ENCODE measurements around the gene WIZ. TPM values are rescaled to one million over a fixed set of nuclear protein-coding genes. Genes with fewer than 3 reads are reported as not detected.

Gene WIZ
- total and polyA plus RNA-seq, 2 of the 8 experiments (the other 6 are each of a cell fraction or from before 2014, with no cell fraction given), result 12.5 to 33.2 TPM

GRCh38 chr19:15372470-15372869 is 77.3 kb downstream of the WIZ start (continued):
- TF ChIP-seq E2F6 (IDR thresholded peaks at IDR 0.05) (no peak), CHD2 (IDR thresholded peaks at IDR 0.05; ENCODE audit: low read length) (no peak), MAX (IDR thresholded peaks at IDR 0.05) (no peak), POU5F1 (IDR thresholded peaks at IDR 0.05; ENCODE audit: low read depth, low read length) (no peak)

Data from H1 (cell line).